Brain microvascular endothelial cell (primary cell): ENCODE data around the gene WDFY4.

ENCODE experiments used
- DNase-seq: peaks from one replicate; pipeline ENCODE4 v3.0.0-alpha.2; 2020
- H3K27ac ChIP-seq: fragments of 250-450 bp; sonication (Bioruptor Pico); 2 replicates; pipeline ENCODE4 v1.5.1; 2020; ENCODE audit warnings: mild to moderate bottlenecking, moderate library complexity
- H3K27me3 ChIP-seq: fragments of 250-450 bp; sonication (Bioruptor Pico); replicated peaks from 2 replicates; pipeline ENCODE4 v1.5.1; 2020; ENCODE audit warnings: mild to moderate bottlenecking
- H3K36me3 ChIP-seq: fragments of 250-450 bp; sonication (Bioruptor Pico); replicated peaks from 2 replicates; pipeline ENCODE4 v1.5.1; 2020; ENCODE audit warnings: mild to moderate bottlenecking
- H3K4me3 ChIP-seq: 2 replicates; pipeline ENCODE4 v1.5.1; 2011; ENCODE audit warnings: low read depth, mild to moderate bottlenecking, control low read depth, low read length, moderate library complexity
- CTCF ChIP-seq: IDR thresholded peaks from 2 replicates; pipeline ENCODE4 v1.5.1; 2011; ENCODE audit warnings: low read depth, mild to moderate bottlenecking, moderate library complexity, low read length, control low read depth, inconsistent platforms; ENCODE audit errors: missing control alignments
- in situ Hi-C: cut with HindIII; loops from 2 replicates; pipeline ENCODE4 v1.10.0; 2017; ENCODE audit warnings: low sequenced_read_pairs, low pct_ligation_motif_present

WDFY4 gene

GRCh38 chr10:48931188-48931587 lies 246.5 kb downstream of the WDFY4 start:
- H3K27ac ChIP-seq: no peak overlapping the region
- TF ChIP-seq CTCF: no peak
- DNase-seq: no peak
- H3K27me3 ChIP-seq: no peaks in the 10 kb centered on the region
- in situ Hi-C loops: no loop called here
- no peaks in the 10 kb centered on the region for H3K36me3 ChIP-seq
- H3K4me3 ChIP-seq: no peak overlapping the region

DNA sequence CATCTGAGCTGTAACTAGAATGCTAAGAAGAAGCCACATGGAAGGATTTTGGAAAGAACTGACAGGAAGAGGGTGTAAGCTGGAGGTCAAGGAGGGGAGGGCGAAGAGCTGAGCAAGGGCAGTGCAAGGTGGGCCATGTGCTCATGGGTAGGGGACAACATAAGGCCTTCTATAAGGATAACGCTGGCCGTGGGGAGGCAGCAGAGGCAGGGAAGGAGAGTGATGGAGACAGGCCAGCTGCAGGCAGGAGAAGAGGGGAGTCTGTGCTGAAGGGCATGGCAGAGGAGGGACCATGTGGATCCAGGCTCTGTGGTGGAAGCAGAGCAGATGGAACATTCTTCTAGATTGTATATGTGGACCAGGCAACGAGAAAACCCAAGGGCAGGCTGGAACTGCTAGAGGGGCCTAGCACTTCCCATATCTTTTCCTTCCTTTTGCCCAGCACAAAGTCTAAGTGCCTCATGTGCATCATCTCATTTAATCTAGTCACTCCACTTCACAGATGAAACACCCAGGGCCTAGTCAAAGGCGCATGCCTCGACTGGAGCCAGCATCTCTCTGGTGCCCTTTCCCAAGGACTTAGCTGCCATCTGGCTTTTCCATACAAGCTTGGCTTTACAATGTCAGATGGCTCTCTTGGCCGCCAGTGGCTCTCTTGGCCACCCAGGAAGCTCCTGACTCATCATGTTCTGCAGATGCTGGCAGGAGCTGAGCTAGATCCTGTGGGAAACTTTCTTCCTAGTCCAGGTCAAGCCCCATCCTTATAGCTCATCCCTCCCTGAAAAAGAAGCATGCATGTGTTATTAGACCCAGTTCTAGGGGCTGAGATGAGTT lies 248.4 kb downstream of the WDFY4 start:
- Histone ChIP-seq H3K27ac (no peak overlapping the region), H3K36me3 (no peaks in the 10 kb centered on the region), H3K4me3 (no peak overlapping the region), H3K27me3 (no peaks in the 10 kb centered on the region)
- no peak for DNase-seq
- no peak for TF ChIP-seq CTCF
- in situ Hi-C loops: no loop called here

DNA sequence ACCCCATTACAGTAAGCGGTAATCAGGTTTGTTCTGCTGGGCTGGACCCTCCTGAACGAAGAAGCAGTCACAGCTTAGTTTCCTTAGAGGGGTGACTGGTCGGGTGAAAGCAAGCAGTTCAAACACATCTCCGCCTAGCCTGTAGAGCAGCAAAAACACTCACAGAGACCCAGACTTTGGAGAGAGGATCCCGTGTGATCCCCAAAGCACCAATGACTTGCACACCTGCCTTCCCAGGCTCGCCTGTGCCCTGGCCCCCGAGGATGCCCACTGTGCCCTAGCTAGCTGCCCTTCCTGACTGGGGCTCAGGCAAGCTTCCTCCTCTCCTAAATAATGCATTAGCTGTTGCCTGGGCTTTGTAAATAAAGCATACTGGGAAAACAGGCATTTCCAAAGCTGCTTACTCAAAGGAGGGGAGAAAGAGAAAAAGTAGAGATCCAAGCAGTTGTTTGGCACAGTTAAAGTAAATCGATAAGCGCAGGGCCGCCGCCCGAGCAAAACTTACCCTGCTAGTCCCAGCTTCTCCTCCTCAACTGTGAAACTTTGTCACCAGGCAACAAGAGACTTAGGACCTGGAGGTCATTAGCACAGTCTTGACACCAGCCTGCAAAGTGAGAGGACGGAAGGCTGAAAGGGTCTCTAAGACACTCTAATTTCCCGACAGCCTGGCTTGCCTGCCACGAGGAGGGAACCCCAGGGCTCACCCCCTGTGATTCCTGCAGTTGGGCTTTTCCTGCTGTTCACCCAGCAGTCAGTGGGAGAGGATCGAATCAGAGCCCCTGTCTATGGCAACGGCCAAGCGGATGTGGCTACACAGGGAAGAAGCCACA lies 250.2 kb downstream of the WDFY4 start:
- in situ Hi-C loops: no loop called here
- Histone ChIP-seq H3K27ac (no peak overlapping the region), H3K36me3 (no peaks in the 10 kb centered on the region), H3K4me3 (no peak overlapping the region), H3K27me3 (no peaks in the 10 kb centered on the region)
- no peak for DNase-seq
- no peak for TF ChIP-seq CTCF

- Histone ChIP-seq H3K27me3 (no peaks in the 10 kb centered on the region), H3K4me3 (no peak overlapping the region), H3K27ac (no peak overlapping the region), H3K36me3 (no peaks in the 10 kb centered on the region)
- no peak for TF ChIP-seq CTCF
- DNase-seq: no peak
- in situ Hi-C loops: no loop called here
Measured at GRCh38 chr10:48935577-48935976, 250.9 kb downstream of the WDFY4 start.

- in situ Hi-C loops: no loop called here
- no peak for DNase-seq
- H3K27ac ChIP-seq: no peak overlapping the region
- H3K27me3 ChIP-seq: peaks cover 2% of the 10 kb centered on the region
- no peak overlapping the region for H3K4me3 ChIP-seq
- TF ChIP-seq CTCF: no peak
- no peaks in the 10 kb centered on the region for H3K36me3 ChIP-seq
Measured at GRCh38 chr10:48937796-48938195, 253.1 kb downstream of the WDFY4 start.
